ENCODE measurements around the gene FRMD4A. TPM values are rescaled to one million over a fixed set of nuclear protein-coding genes. Genes with fewer than 3 reads are reported as not detected.
A peak's percentile ranks its signal among the peaks of the same experiment; 100 is the strongest.
"Not testable (repeated sequence)": the region's sequence is repeated elsewhere in the genome, so short reads cannot be mapped to it uniquely, and the experiment has no call there.

FRMD4A gene
- total RNA-seq, 1 experiment from 2014 or later = 19.6 TPM

GRCh38 chr10:13829790-13830189, 500.9 kb downstream of the FRMD4A start:
- Histone ChIP-seq H3K56ac (ENCODE audit: insufficient read length, low read depth, low read length) (no peak overlapping the region), H3K9ac (ENCODE audit: extremely low read depth, insufficient read length, low read length) (no peak overlapping the region), H4K91ac (ENCODE audit: insufficient read length, low read depth, low read length) (no peak overlapping the region), H3K18ac (ENCODE audit: insufficient read length, low read depth, low read length) (no peak overlapping the region), H2BK12ac (ENCODE audit: insufficient read length, low read depth, low read length) (no peak overlapping the region), H3K27ac (ENCODE audit: insufficient read length, low read depth, low read length) (no peak overlapping the region), H3K27me3 (ENCODE audit: insufficient read depth, low read length) (no peaks in the 10 kb centered on the region), H2AFZ (ENCODE audit: low read length) (no peak overlapping the region), H3K9me3 (ENCODE audit: control insufficient read depth, low read depth, low read length) (no peaks in the 10 kb centered on the region), H3K79me2 (ENCODE audit: insufficient read depth, low read length) (no peaks in the 10 kb centered on the region; the same call in 1 of the 2 replicates), H3K23me2 (ENCODE audit: insufficient read length, low read depth, low read length, poor library complexity, severe bottlenecking) (no peaks in the 10 kb centered on the region), H2BK120ac (ENCODE audit: low read depth, low read length, poor library complexity, severe bottlenecking) (no peak overlapping the region), H4K5ac (ENCODE audit: insufficient read length, low read depth, low read length) (no peak overlapping the region), H3K4ac (ENCODE audit: low read depth, low read length) (no peak overlapping the region), H3K4me1 (ENCODE audit: insufficient read depth, low read length) (peaks cover 7% of the 10 kb centered on the region; the same call in 1 of the 2 replicates), H2BK5ac (ENCODE audit: insufficient read length, low read length) (no peak overlapping the region), H3T11ph (ENCODE audit: low read length) (no peak overlapping the region), H3K23ac (ENCODE audit: insufficient read length, low read depth, low read length) (no peak overlapping the region), H2BK20ac (ENCODE audit: low read depth, low read length, poor library complexity, severe bottlenecking) (no peak overlapping the region), H3K79me1 (ENCODE audit: insufficient read depth, low read depth, low read length, poor library complexity, severe bottlenecking) (no peaks in the 10 kb centered on the region), H3K4me2 (ENCODE audit: insufficient read depth, insufficient read length, low read length) (no peak overlapping the region), H4K8ac (replicated peaks; ENCODE audit: insufficient read length, low read depth, low read length) (no peak overlapping the region), H4K20me1 (ENCODE audit: control insufficient read depth, insufficient read depth, insufficient read length) (no peaks in the 10 kb centered on the region), H2AK5ac (ENCODE audit: insufficient read length, low read length) (no peak overlapping the region), H2BK15ac (ENCODE audit: low read depth, low read length) (no peak overlapping the region), H3K14ac (ENCODE audit: insufficient read depth, low read length) (no peak overlapping the region)
- no CpG with 5 or more reads among the region's 5 CpGs for WGBS (ENCODE audit: extremely low coverage, insufficient read length, low lambda C conversion rate)
- Mint-ChIP-seq H3K36me3 (ENCODE audit: insufficient read depth in 1 of 3, low read depth in 3 of 3) (peaks cover 0 to 6% (median 2%) of the 10 kb centered on the region in 3 experiments; a peak in 4 of 7 replicates), H3K27me3 (ENCODE audit: low read depth) (no peaks in the 10 kb centered on the region), H3K27ac (peak overlapping the region in 1 of 3 experiments; percentile 22; a peak in 3 of 7 replicates), H3K4me3 (no peak overlapping the region), H3K9me3 (no peaks in the 10 kb centered on the region; a peak in 1 of 5 replicates), H3K4me1 (peaks cover 56% of the 10 kb centered on the region in 2 experiments)
- DNase-seq = no peak
- no peak for TF ChIP-seq CTCF (conservative IDR thresholded peaks at IDR 0.05)

GRCh38 chr10:13828284-13828683, 502.4 kb downstream of the FRMD4A start:
- not testable (repeated sequence) for H2BK15ac ChIP-seq (ENCODE audit: low read depth, low read length); H3K23ac ChIP-seq (ENCODE audit: insufficient read length, low read depth, low read length); H3K4me2 ChIP-seq (ENCODE audit: insufficient read depth, insufficient read length, low read length); H3K27ac Mint-ChIP-seq; H2BK12ac ChIP-seq (ENCODE audit: insufficient read length, low read depth, low read length); H3K9me3 Mint-ChIP-seq; H4K5ac ChIP-seq (ENCODE audit: insufficient read length, low read depth, low read length); H3K79me2 ChIP-seq (ENCODE audit: insufficient read depth, low read length); H2AFZ ChIP-seq (ENCODE audit: low read length); H3K14ac ChIP-seq (ENCODE audit: insufficient read depth, low read length); H3K9ac ChIP-seq (ENCODE audit: extremely low read depth, insufficient read length, low read length); H3K36me3 Mint-ChIP-seq (ENCODE audit: insufficient read depth in 1 of 3, low read depth in 3 of 3); H3K27ac ChIP-seq (ENCODE audit: insufficient read length, low read depth, low read length); H3K23me2 ChIP-seq (ENCODE audit: insufficient read length, low read depth, low read length, poor library complexity, severe bottlenecking); H3K27me3 Mint-ChIP-seq (ENCODE audit: low read depth); H3K4me1 ChIP-seq (ENCODE audit: insufficient read depth, low read length); H2BK120ac ChIP-seq (ENCODE audit: low read depth, low read length, poor library complexity, severe bottlenecking); DNase-seq; H3K79me1 ChIP-seq (ENCODE audit: insufficient read depth, low read depth, low read length, poor library complexity, severe bottlenecking); H3K18ac ChIP-seq (ENCODE audit: insufficient read length, low read depth, low read length); H4K91ac ChIP-seq (ENCODE audit: insufficient read length, low read depth, low read length); H4K20me1 ChIP-seq (ENCODE audit: control insufficient read depth, insufficient read depth, insufficient read length); H2AK5ac ChIP-seq (ENCODE audit: insufficient read length, low read length); H3K4me3 Mint-ChIP-seq; H2BK5ac ChIP-seq (ENCODE audit: insufficient read length, low read length); H4K8ac ChIP-seq (replicated peaks; ENCODE audit: insufficient read length, low read depth, low read length); H3T11ph ChIP-seq (ENCODE audit: low read length); H3K56ac ChIP-seq (ENCODE audit: insufficient read length, low read depth, low read length); H2BK20ac ChIP-seq (ENCODE audit: low read depth, low read length, poor library complexity, severe bottlenecking); H3K27me3 ChIP-seq (ENCODE audit: insufficient read depth, low read length); H3K4ac ChIP-seq (ENCODE audit: low read depth, low read length); H3K9me3 ChIP-seq (ENCODE audit: control insufficient read depth, low read depth, low read length)
- H3K4me1 Mint-ChIP-seq = peaks cover 50 to 56% of the 10 kb centered on the region in 2 experiments
- WGBS (ENCODE audit: extremely low coverage, insufficient read length, low lambda C conversion rate) = no CpG with 5 or more reads among the region's 6 CpGs

All from H9 (cell line).